ENCODE measurements around the gene TRAPPC12. TPM values are rescaled to one million over a fixed set of nuclear protein-coding genes. Genes with fewer than 3 reads are reported as not detected.

Gene TRAPPC12
- total and polyA plus RNA-seq, 3 experiments from 2014 or later, result 37.1 to 76.5 (median 74.1) TPM

DNA sequence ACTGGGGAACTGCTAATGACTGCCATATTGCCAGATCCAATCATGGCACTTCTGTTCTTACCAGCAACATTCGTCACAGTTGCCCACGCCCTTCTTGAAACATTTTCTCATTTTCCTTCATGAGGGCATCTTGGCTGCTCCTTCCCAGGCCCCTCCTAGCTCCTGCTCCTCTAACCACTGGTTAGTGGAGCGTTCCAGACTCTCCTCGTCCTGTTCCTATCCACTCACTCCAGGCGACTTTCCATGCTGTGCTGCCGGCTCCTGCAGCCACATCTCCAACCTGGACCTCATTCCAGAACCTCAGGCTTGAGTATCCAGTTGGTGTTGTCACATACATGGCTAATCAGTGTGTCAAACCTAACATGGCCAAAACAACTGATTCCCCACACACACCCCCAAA is 141.1 kb downstream of the TRAPPC12 start:
- H3K4me3 ChIP-seq (ENCODE audit: low read length), result no peak overlapping the region
- CTCF ChIA-PET, result interaction anchor here (1.0 to 1.8 kb wide), 3 partner anchors 8 to 38 kb away, joined by 3 to 7 read pairs (median 3); partner anchors contain the start of gene RNASEH1
- no peaks in the 10 kb centered on the region for H3K27me3 ChIP-seq (ENCODE audit: insufficient read depth, low read length, poor library complexity, severe bottlenecking)
- Mint-ChIP-seq H3K9me3 (peaks cover 2 to 5% (median 4%) of the 10 kb centered on the region in 5 donors), H3K4me3 (peak overlapping the region; percentile 84 to 95 (median 91)), H3K36me3 (peaks cover 2 to 10% (median 3%) of the 10 kb centered on the region in 3 donors), H3K27me3 (peaks cover 0 to 11% of the 10 kb centered on the region in 2 donors), H3K4me1 (peaks cover 30 to 37% (median 33%) of the 10 kb centered on the region in 3 donors), H3K27ac (peak overlapping the region in 6 of 8 donors; percentile 69 to 95 (median 94))
- DNase-seq, result no peak
- peaks cover 26% of the 10 kb centered on the region for H3K4me1 ChIP-seq (ENCODE audit: insufficient read depth, low read length)
- POLR2A ChIA-PET, result interaction anchor here (0.8 to 2.6 kb wide), 2 partner anchors 37 to 131 kb away, joined by 4 to 32 read pairs; partner anchors contain the start of gene RNASEH1
- H3K9me3 ChIP-seq (ENCODE audit: low read length), result no peaks in the 10 kb centered on the region
- H3K36me3 ChIP-seq (ENCODE audit: insufficient read depth, low read length), result no peaks in the 10 kb centered on the region
- H3K27ac ChIP-seq (ENCODE audit: low read depth, low read length), result no peak overlapping the region

DNA sequence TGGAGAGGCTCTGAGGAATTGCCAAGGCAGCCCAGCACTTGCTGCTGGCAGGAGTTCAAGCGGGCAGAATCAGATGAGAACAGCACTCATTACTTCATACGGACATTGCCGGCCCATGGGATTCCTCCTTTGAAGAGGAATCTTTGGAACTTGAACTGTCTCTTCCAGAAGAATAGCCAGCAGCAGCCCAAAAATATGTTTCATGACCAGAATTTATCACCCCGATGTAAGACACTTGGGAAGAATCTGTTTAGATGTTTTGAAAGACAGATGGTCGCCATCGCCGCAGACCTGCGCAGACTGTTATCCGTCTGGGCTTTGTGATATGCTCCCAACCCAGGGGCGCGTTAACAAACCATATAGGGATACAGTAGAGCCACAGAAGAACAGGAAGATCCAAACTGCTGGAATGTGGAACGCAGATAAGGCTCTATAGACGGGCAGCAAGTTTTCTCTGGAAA is 143.5 kb downstream of the TRAPPC12 start:
- peaks cover 0 to 3% (median 0%) of the 10 kb centered on the region in 5 donors for H3K9me3 Mint-ChIP-seq
- CTCF ChIA-PET, result no interaction called here
- no peak for DNase-seq
- H3K36me3 ChIP-seq (ENCODE audit: insufficient read depth, low read length), result no peaks in the 10 kb centered on the region
- no peak overlapping the region for H3K27ac Mint-ChIP-seq
- no peaks in the 10 kb centered on the region for H3K9me3 ChIP-seq (ENCODE audit: low read length)
- H3K27me3 Mint-ChIP-seq, result peaks cover 0 to 11% of the 10 kb centered on the region in 2 donors
- H3K27me3 ChIP-seq (ENCODE audit: insufficient read depth, low read length, poor library complexity, severe bottlenecking), result no peaks in the 10 kb centered on the region
- H3K36me3 Mint-ChIP-seq, result peaks cover 0 to 9% (median 0%) of the 10 kb centered on the region in 3 donors
- POLR2A ChIA-PET, result no interaction called here
- no peak overlapping the region for H3K27ac ChIP-seq (ENCODE audit: low read depth, low read length)
- H3K4me3 Mint-ChIP-seq, result no peak overlapping the region
- H3K4me3 ChIP-seq (ENCODE audit: low read length), result no peak overlapping the region
- peaks cover 27 to 31% (median 28%) of the 10 kb centered on the region in 3 donors for H3K4me1 Mint-ChIP-seq
- H3K4me1 ChIP-seq (ENCODE audit: insufficient read depth, low read length), result peaks cover 23% of the 10 kb centered on the region

DNA sequence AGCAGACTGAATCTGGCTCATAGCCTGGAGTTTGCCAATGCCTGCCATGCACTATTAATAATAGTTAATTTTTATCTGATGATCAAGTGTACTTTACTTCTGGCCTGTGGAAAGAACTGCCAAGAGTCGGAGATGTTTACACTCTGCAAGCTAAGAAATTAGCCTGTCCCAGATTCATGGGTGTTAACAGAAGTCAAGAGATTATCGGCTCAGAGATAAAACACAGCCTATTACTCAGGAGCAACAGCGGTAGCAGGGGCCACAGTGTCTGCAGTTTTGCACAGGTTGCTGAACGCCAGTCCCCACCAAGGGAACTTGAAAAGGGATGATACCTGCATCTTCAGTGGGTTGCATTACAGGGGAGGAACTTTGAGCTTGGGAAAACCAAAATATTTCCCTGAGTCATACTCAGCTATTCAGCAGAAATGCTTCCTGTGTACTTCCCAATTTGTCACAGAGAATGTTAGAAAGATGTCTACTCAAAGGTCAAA is 144.1 kb downstream of the TRAPPC12 start:
- Histone ChIP-seq H3K27me3 (ENCODE audit: insufficient read depth, low read length, poor library complexity, severe bottlenecking) (no peaks in the 10 kb centered on the region), H3K4me3 (ENCODE audit: low read length) (no peak overlapping the region), H3K9me3 (ENCODE audit: low read length) (no peaks in the 10 kb centered on the region), H3K27ac (ENCODE audit: low read depth, low read length) (no peak overlapping the region), H3K36me3 (ENCODE audit: insufficient read depth, low read length) (no peaks in the 10 kb centered on the region), H3K4me1 (ENCODE audit: insufficient read depth, low read length) (peaks cover 21% of the 10 kb centered on the region)
- peaks cover 0 to 9% of the 10 kb centered on the region in 2 donors for H3K27me3 Mint-ChIP-seq
- no peak overlapping the region for H3K27ac Mint-ChIP-seq
- DNase-seq, result no peak
- POLR2A ChIA-PET, result no interaction called here
- H3K36me3 Mint-ChIP-seq, result peaks cover 0 to 6% (median 0%) of the 10 kb centered on the region in 3 donors
- H3K4me1 Mint-ChIP-seq, result peaks cover 24 to 28% (median 24%) of the 10 kb centered on the region in 3 donors
- no peak overlapping the region for H3K4me3 Mint-ChIP-seq
- H3K9me3 Mint-ChIP-seq, result peaks cover 0 to 3% (median 0%) of the 10 kb centered on the region in 5 donors
- CTCF ChIA-PET, result interaction anchor here (1.0 to 1.3 kb wide), 2 partner anchors 11 to 100 kb away, joined by 3 read pairs; no protein-coding TSS in a partner anchor

DNA sequence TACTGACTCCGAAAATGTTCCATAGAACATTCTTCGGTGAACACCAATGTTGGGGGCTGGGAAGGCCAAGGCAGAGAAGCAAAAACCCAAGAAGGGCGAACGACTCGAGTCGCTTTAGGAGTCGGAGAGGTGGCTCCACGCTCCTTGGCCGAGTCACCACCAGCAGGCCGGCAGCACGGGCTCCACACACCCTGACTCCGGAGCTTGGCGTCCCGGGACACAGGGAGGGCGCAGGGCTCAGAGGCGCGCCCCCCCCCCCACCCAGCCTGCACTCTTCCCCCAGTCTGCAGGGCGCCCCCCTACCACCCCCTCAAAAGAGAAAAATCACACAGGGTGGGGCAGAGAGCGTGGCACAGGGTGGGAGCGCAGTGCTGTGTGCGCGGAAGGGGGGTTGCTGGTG is 147.4 kb downstream of the TRAPPC12 start:
- no peaks in the 10 kb centered on the region for H3K9me3 ChIP-seq (ENCODE audit: low read length)
- no peak overlapping the region for H3K4me3 ChIP-seq (ENCODE audit: low read length)
- H3K36me3 ChIP-seq (ENCODE audit: insufficient read depth, low read length), result no peaks in the 10 kb centered on the region
- H3K4me1 ChIP-seq (ENCODE audit: insufficient read depth, low read length), result no peaks in the 10 kb centered on the region
- Mint-ChIP-seq H3K27ac (no peak overlapping the region), H3K4me3 (no peak overlapping the region), H3K4me1 (peaks cover under 1 to 2% (median 1%) of the 10 kb centered on the region in 3 donors), H3K9me3 (no peaks in the 10 kb centered on the region), H3K36me3 (no peaks in the 10 kb centered on the region), H3K27me3 (peaks cover 0 to 2% of the 10 kb centered on the region in 2 donors)
- ChIA-PET CTCF (no interaction called here), POLR2A (no interaction called here)
- H3K27ac ChIP-seq (ENCODE audit: low read depth, low read length), result no peak overlapping the region
- no peak for DNase-seq
- H3K27me3 ChIP-seq (ENCODE audit: insufficient read depth, low read length, poor library complexity, severe bottlenecking), result no peaks in the 10 kb centered on the region

DNA sequence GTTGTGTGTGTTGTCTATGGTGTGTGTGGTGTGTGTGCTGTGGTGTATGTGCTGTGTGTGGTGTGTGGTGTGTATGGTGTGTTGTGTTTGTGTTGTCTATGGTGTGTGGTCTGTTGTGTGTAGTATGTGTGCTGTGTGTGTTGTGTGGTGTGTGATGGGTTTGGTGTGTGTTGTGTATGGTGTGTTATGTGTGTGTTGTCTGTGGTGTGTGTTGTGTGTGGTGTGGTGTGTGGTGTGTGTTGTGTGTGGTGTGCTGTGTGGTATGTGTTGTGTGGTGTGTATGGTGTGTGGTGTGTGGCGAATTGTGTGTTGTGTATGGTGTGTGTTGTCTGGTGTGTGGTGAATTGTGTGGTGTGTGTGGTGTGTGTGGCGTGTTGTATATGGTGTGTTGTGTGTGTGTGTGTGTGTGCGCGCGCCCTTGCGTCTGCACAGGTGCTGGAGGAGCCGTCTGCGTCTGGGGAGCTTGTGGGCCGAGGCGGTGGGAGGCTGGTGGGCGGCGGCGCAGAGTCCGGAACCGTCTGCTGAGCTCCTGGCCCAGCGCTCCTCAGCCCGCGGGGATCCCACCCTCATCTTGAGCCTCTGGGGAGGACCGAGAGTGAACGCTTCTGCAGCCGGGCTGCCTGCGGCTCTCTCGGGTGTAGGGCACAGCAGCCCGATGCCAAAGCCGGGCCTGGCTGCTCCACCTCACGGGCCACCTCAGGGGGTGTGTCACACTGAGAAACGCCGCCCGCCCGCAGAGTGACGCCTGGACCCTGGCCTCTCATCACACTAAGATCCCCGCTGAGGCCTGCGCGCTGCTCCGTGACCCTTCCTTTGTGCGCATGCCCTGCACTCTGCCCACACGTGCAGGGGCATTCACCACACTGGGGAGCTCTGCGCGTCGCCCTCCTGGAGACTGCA is 148.6 kb downstream of the TRAPPC12 start:
- H3K4me1 ChIP-seq (ENCODE audit: insufficient read depth, low read length), result no peaks in the 10 kb centered on the region
- Mint-ChIP-seq H3K4me1 (no peaks in the 10 kb centered on the region), H3K9me3 (no peaks in the 10 kb centered on the region), H3K27me3 (peaks cover 0 to 2% of the 10 kb centered on the region in 2 donors), H3K27ac (peak overlapping the region in 1 of 8 donors; percentile 54), H3K36me3 (no peaks in the 10 kb centered on the region), H3K4me3 (no peak overlapping the region)
- no peak overlapping the region for H3K27ac ChIP-seq (ENCODE audit: low read depth, low read length)
- H3K9me3 ChIP-seq (ENCODE audit: low read length), result no peaks in the 10 kb centered on the region
- DNase-seq, result no peak
- CTCF ChIA-PET, result interaction anchor here (1.4 kb wide), 1 partner anchor 8 kb away, joined by 3 read pairs; no protein-coding TSS in a partner anchor
- no peaks in the 10 kb centered on the region for H3K27me3 ChIP-seq (ENCODE audit: insufficient read depth, low read length, poor library complexity, severe bottlenecking)
- H3K4me3 ChIP-seq (ENCODE audit: low read length), result no peak overlapping the region
- POLR2A ChIA-PET, result no interaction called here
- H3K36me3 ChIP-seq (ENCODE audit: insufficient read depth, low read length), result no peaks in the 10 kb centered on the region

Other genes with a start within 250 kb of the TRAPPC12 start
- gene EIPR1, start 1.9 kb upstream of the TRAPPC12 start, total RNA-seq, result 10 to 100 TPM; 41.6 to 43.9 TPM
- 39.2 TPM for gene EIPR1, start 1.9 kb upstream of the TRAPPC12 start, polyA plus RNA-seq
- gene ADI1, start 139.8 kb downstream of the TRAPPC12 start, total RNA-seq, result 10 to 100 TPM; 33.0 to 35.3 TPM
- gene ADI1, start 139.8 kb downstream of the TRAPPC12 start, polyA plus RNA-seq, result 24.1 TPM
- 10 to 100 TPM; 36.5 to 38.1 TPM for gene RNASEH1, start 178.6 kb downstream of the TRAPPC12 start, total RNA-seq
- 34.4 TPM for gene RNASEH1, start 178.6 kb downstream of the TRAPPC12 start, polyA plus RNA-seq
- gene RPS7, start 195.6 kb downstream of the TRAPPC12 start, total RNA-seq, result 1,000 to 10,000 TPM; 1,423 to 1,459 TPM
- 1,173 TPM for gene RPS7, start 195.6 kb downstream of the TRAPPC12 start, polyA plus RNA-seq
- under 1 TPM; 0.24 to 0.29 TPM for gene COLEC11, start 215.4 kb downstream of the TRAPPC12 start, total RNA-seq
- gene COLEC11, start 215.4 kb downstream of the TRAPPC12 start, polyA plus RNA-seq, result not detected